ENCODE measurements around the gene MLKL. TPM values are rescaled to one million over a fixed set of nuclear protein-coding genes. Genes with fewer than 3 reads are reported as not detected.

The MLKL gene
- total RNA-seq, 2 donors from 2014 or later, result 7.0 to 8.6 TPM

DNA sequence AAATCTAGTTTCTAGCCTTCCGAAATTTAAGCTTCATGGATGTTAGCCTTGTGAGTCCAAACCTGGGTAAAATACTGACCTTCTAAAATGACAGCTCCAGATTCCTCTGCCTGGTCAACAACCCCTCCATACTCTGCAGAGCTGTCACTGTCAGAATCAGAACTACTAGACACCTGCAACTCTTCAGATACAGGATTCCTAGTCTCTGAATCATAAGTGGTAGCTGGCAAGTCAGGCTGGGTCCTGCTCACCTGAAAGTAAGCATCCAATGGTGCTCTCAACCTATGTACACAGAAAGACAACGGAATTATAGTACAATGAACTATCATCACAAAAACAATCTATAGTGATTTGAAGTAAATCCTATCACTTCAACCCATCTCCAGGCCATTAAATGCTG is 48.8 kb downstream of the MLKL start:
- 75% methylated on average over 2 of the region's 2 CpGs for WGBS
- H3K4me1 ChIP-seq (replicated peaks), result no peaks in the 10 kb centered on the region
- no peak overlapping the region for H3K27ac ChIP-seq
- no peak overlapping the region for H3K4me3 ChIP-seq
- TF ChIP-seq, protein P1, sequence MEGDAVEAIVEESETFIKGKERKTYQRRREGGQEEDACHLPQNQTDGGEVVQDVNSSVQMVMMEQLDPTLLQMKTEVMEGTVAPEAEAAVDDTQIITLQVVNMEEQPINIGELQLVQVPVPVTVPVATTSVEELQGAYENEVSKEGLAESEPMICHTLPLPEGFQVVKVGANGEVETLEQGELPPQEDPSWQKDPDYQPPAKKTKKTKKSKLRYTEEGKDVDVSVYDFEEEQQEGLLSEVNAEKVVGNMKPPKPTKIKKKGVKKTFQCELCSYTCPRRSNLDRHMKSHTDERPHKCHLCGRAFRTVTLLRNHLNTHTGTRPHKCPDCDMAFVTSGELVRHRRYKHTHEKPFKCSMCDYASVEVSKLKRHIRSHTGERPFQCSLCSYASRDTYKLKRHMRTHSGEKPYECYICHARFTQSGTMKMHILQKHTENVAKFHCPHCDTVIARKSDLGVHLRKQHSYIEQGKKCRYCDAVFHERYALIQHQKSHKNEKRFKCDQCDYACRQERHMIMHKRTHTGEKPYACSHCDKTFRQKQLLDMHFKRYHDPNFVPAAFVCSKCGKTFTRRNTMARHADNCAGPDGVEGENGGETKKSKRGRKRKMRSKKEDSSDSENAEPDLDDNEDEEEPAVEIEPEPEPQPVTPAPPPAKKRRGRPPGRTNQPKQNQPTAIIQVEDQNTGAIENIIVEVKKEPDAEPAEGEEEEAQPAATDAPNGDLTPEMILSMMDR (IDR thresholded peaks at IDR 0.05), result no peak
- TF ChIP-seq POLR2AphosphoS5 (IDR thresholded peaks at IDR 0.05) (no peak), POLR2A (IDR thresholded peaks at IDR 0.05) (no peak)
- H3K27me3 ChIP-seq (replicated peaks; ENCODE audit: insufficient read depth), result no peaks in the 10 kb centered on the region
- H3K9me3 ChIP-seq, result no peaks in the 10 kb centered on the region
- DNase-seq (ENCODE audit: low spot score), result no peak
- intact Hi-C loops (cut with DNase I), result no loop called here
- no peaks in the 10 kb centered on the region for H3K36me3 ChIP-seq

DNA sequence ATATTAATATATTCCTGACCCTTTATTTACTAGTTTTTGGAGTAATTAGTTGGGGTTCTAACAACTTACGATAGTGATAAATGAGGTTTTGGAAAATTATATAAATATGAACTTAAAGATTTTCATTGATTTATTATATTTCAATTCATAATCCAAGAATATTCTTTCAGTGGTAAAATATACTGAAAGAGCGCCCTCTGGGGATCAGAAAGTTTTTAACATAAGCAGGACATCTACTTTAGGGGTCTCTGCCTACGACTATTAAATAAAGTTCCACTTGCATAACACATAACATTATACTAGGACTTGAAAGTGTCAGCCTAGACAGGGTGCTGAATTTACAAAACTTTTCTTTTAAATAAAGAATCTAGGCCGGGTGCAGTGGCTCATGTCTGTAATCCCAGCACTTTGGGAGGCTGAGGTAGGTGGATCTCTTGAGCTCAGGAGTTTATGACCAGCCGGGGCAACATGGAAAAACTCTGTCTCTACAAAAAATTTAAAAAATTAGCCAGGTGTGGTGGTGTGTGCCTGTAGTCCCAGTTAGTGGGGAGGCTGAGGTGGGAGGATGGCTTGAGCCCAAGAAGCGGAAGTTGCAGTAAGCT is 49.6 kb downstream of the MLKL start:
- no peak for TF ChIP-seq POLR2AphosphoS5 (IDR thresholded peaks at IDR 0.05)
- TF ChIP-seq, protein P1 (IDR thresholded peaks at IDR 0.05), result peak in 1 of 4 experiments; percentile 34
- no peak for TF ChIP-seq POLR2A (IDR thresholded peaks at IDR 0.05)
- DNase-seq (ENCODE audit: low spot score), result no peak
- Histone ChIP-seq H3K4me1 (replicated peaks) (no peaks in the 10 kb centered on the region), H3K27ac (no peak overlapping the region), H3K36me3 (no peaks in the 10 kb centered on the region), H3K4me3 (no peak overlapping the region), H3K27me3 (replicated peaks; ENCODE audit: insufficient read depth) (no peaks in the 10 kb centered on the region), H3K9me3 (no peaks in the 10 kb centered on the region)
- intact Hi-C loops (cut with DNase I), result no loop called here
- WGBS, result 85% methylated on average over 6 of the region's 6 CpGs

DNA sequence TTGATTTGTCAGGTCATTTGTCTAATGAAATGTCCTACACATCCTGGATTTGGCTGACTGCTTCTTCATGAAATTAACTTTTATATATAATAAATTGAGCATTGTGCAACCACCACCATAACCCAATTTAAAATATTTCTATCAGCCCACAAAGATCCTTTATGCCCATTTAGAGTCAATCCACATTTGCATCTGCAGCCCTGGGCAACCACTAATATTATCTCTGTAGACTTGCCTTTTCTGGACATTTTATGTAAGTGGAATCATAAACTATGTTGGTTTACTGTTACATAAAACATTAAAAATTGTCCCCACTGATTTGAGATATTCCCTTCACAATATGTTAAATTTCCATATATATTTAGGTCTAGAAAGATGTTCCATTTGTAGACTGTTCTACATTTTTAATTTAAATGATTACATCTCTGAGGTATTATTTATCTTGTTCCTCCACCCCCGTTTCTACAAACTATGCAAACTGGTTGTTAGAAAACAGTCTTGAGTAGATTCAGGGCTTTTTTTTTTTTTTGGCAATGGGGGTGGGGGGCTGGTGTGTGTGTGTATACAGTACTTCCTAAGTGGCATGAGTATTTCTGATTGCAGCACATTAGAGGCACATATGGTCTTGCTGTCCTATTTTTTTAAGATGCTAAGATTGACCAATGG is 50.7 kb downstream of the MLKL start:
- no peaks in the 10 kb centered on the region for H3K9me3 ChIP-seq
- intact Hi-C loops (cut with DNase I), result no loop called here
- H3K36me3 ChIP-seq, result no peaks in the 10 kb centered on the region
- no peaks in the 10 kb centered on the region for H3K27me3 ChIP-seq (replicated peaks; ENCODE audit: insufficient read depth)
- no peak overlapping the region for H3K4me3 ChIP-seq
- no peaks in the 10 kb centered on the region for H3K4me1 ChIP-seq (replicated peaks)
- WGBS, result 51% methylated on average over 1 of the region's 1 CpG
- TF ChIP-seq POLR2AphosphoS5 (IDR thresholded peaks at IDR 0.05), result no peak
- TF ChIP-seq POLR2A (IDR thresholded peaks at IDR 0.05), result no peak
- no peak for DNase-seq (ENCODE audit: low spot score)
- no peak overlapping the region for H3K27ac ChIP-seq

DNA sequence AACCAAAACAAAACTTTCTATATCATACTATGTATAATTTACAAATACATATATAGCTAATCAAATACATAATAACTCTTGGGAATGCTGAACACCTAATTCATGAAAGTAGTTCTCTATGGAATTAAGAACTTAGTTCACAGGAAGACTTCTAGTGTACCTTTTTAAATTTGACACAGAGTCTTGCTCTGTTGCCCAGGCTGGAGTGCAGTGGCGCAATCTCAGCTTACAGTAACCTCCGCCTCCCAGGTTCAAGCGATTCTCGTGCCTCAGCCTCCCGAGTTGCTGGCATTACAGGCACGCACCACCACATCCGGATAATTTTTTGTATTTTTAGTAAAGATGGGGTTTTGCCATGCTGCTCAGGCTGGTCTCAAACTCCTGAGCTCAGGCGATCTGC is 58.7 kb downstream of the MLKL start:
- H3K36me3 ChIP-seq, result peaks cover 2 to 4% of the 10 kb centered on the region in 2 donors
- TF ChIP-seq POLR2A (IDR thresholded peaks at IDR 0.05) (no peak), POLR2AphosphoS5 (IDR thresholded peaks at IDR 0.05) (no peak)
- TF ChIP-seq, protein P1 (IDR thresholded peaks at IDR 0.05), result no peak
- H3K27ac ChIP-seq, result no peak overlapping the region
- H3K4me1 ChIP-seq (replicated peaks), result no peaks in the 10 kb centered on the region
- no peak for DNase-seq (ENCODE audit: low spot score)
- H3K9me3 ChIP-seq, result no peaks in the 10 kb centered on the region
- intact Hi-C loops (cut with DNase I), result no loop called here
- no peak overlapping the region for H3K4me3 ChIP-seq
- 95% methylated on average over 8 of the region's 8 CpGs for WGBS
- H3K27me3 ChIP-seq (replicated peaks; ENCODE audit: insufficient read depth), result no peaks in the 10 kb centered on the region

DNA sequence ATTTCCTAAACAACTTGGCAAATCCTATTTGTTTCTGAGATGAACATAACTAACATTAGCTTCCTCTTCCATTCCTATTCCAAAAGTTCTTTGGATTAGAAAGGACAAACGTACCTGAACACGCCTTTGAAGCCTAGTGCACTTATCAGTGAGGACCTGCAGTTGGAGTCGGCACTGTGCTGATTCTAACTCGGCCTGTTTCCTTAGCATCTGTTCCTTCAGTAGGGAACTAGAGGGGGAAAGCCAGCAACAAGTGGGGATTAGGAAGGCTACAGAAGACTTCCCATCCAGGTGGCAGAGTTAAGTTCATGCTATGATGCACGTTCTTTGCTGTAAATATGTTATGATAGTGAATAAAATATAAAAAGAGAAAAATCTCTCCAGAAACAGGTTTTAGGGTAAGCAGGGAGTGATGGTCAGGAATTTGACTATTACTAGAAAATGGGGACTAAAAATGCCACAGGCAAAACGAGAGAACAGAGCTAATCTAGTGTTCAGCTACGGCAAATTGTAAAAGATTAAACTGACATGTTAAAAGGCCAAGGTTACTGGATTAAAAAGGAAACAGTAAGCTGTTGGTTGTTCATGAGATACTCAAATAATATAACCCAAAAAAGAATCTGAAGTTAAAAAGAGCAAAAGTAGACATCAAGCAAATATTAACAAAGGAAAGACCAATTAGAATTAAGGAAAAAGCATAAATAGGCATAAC is 62.8 kb downstream of the MLKL start:
- no peaks in the 10 kb centered on the region for H3K27me3 ChIP-seq (replicated peaks; ENCODE audit: insufficient read depth)
- DNase-seq (ENCODE audit: low spot score), result no peak
- TF ChIP-seq, protein P1 (IDR thresholded peaks at IDR 0.05), result no peak
- no peak for TF ChIP-seq POLR2AphosphoS5 (IDR thresholded peaks at IDR 0.05)
- no peak for TF ChIP-seq POLR2A (IDR thresholded peaks at IDR 0.05)
- H3K27ac ChIP-seq, result no peak overlapping the region
- H3K4me3 ChIP-seq, result no peak overlapping the region
- no peaks in the 10 kb centered on the region for H3K36me3 ChIP-seq
- no peaks in the 10 kb centered on the region for H3K4me1 ChIP-seq (replicated peaks)
- intact Hi-C loops (cut with DNase I), result no loop called here
- no peaks in the 10 kb centered on the region for H3K9me3 ChIP-seq
- WGBS, result 83% methylated on average over 7 of the region's 7 CpGs

Measured in prostate gland (tissue), 2 donors.